ACC112 (cell line): ENCODE measurements around the gene ACY1.
A peak's percentile ranks its signal among the peaks of the same experiment; 100 is the strongest.

Source experiments
- H2AFZ ChIP-seq: fragments of 200-600 bp; sonication (generic); one replicate; pipeline ENCODE4 v1.6.0; 2017; ENCODE audit warnings: antibody characterized with exemption, low read length; ENCODE audit not compliant: unreplicated experiment
- H3K27ac ChIP-seq: fragments of 200-600 bp; sonication (generic); 2 replicates; pipeline ENCODE4 v1.5.1; 2014; ENCODE audit warnings: low read depth, mild to moderate bottlenecking, antibody characterized with exemption, low read length, moderate library complexity
- H3K27me3 ChIP-seq: fragments of 200-600 bp; sonication (generic); 2 replicates; pipeline ENCODE4 v1.6.1; 2014; ENCODE audit warnings: mild to moderate bottlenecking, antibody characterized with exemption, low read length, moderate library complexity, mixed read lengths; ENCODE audit not compliant: insufficient read depth
- H3K36me3 ChIP-seq: fragments of 200-600 bp; sonication (generic); 2 replicates; pipeline ENCODE4 v1.6.1; 2016; ENCODE audit warnings: mild to moderate bottlenecking, antibody characterized with exemption, low read length, moderate library complexity, mixed read lengths; ENCODE audit not compliant: insufficient read depth
- H3K4me1 ChIP-seq: fragments of 200-600 bp; sonication (generic); one replicate; pipeline ENCODE4 v1.6.1; 2016; ENCODE audit warnings: low read length, mixed read lengths; ENCODE audit not compliant: insufficient read depth, unreplicated experiment, control insufficient read depth
- H3K4me3 ChIP-seq: fragments of 200-600 bp; sonication (generic); 2 replicates; pipeline ENCODE4 v1.5.1; 2014; ENCODE audit warnings: mild to moderate bottlenecking, low read depth, low read length
- H3K79me2 ChIP-seq: fragments of 200-600 bp; sonication (generic); one replicate; pipeline ENCODE4 v1.6.0; 2016; ENCODE audit warnings: low read length; ENCODE audit not compliant: control insufficient read depth, unreplicated experiment, insufficient read depth

The ACY1 gene

GRCh38 chr3:51966922-51967383 lies 16.4 kb upstream of the ACY1 start:
- Histone ChIP-seq H3K4me3 (peak overlapping the region; percentile 82), H3K36me3 (no peaks in the 10 kb centered on the region), H3K27ac (no peak overlapping the region), H3K27me3 (no peaks in the 10 kb centered on the region), H2AFZ (no peak overlapping the region), H3K4me1 (peaks cover 15% of the 10 kb centered on the region), H3K79me2 (peaks cover 23% of the 10 kb centered on the region)

DNA sequence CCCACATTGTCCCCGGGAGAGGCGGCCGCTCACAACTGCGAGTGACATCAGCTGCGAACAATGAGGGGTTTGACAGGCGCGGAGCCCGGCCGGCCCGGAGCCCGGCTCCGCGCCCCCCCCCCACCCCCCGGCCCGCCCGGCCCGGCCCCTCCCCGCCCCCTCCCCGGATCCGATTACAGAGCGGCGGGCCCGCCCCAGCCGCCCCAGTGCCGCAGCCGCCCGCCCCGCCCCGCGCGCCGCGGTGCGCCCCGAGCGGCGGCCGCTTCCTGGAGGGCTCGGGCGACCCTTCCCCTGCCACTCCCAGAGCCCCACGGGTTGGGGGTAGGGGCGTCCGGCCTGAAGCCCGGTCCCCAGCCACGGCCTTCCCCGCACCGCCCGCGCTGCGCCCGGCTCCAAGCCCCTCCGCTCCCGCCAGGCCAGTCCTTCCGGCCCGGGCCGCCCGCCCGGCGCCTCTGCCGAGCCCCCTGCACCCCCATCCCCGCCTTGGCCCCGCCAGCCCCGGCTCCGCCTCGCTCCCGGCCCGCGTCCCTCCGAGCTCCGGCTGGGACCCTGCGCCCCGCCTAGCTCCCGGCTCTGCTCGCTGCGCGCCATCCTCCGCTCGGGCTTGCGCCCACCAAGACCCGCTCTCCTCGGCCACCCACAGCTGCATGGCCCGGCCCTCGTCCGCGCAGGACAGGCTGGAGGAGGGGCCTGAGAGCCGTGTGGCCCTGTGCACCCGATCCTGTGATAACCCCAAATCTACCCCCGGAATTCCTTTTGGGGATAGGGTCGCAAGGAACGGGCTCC lies 15.8 kb upstream of the ACY1 start, which contains the start of gene PCBP4:
PCBP4 (minus strand) TSS at position 71 of the 786 bp plus-strand sequence. CDS start 6,214 bp downstream, outside the sequence.
- peaks cover 15% of the 10 kb centered on the region for H3K4me1 ChIP-seq
- peak within 1 kb of the TSS; percentile 22 for H2AFZ ChIP-seq
- peak within 1 kb of the TSS; percentile 33; the same call in 1 of the 2 replicates for H3K27ac ChIP-seq
- peak within 1 kb of the TSS; percentile 86 for H3K4me3 ChIP-seq
- H3K79me2 ChIP-seq, result peaks cover 23% of the 10 kb centered on the region
- H3K36me3 ChIP-seq, result no peaks in the 10 kb centered on the region
- H3K27me3 ChIP-seq, result no peaks in the 10 kb centered on the region

DNA sequence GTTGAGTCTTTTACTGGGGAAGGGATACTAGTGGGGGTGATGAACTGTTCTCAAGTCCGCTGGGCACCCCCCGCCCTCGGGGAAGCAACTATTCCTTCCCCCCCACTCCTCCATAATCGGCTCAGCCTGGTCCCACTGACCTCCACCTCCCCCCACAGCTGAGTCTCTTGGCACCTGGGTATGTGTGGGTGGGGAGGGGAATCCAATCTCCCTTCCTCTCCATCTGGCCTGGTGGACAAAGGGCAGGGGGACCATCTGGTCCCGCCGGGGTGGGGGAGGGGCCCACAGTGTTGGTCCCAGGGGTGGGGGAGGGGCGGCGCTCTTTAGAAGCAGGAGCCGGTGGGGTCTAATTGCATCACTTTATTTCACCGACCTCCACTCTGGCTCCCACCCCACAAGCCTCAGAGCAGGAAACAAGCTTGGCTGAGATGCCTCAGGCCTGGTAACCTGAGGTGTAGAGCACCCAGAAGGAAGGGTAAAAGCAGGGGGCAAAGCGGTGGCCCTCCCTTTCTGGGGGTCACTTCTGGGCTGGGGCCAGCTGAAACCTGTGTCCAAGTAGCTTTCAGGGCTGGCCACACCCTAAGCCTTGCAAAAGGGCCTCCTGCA lies 15.1 kb upstream of the ACY1 start:
- no peaks in the 10 kb centered on the region for H3K36me3 ChIP-seq
- peak overlapping the region; percentile 22 for H2AFZ ChIP-seq
- H3K79me2 ChIP-seq, result peaks cover 24% of the 10 kb centered on the region
- H3K27ac ChIP-seq, result peak overlapping the region; percentile 33; the same call in 1 of the 2 replicates
- H3K4me3 ChIP-seq, result peak overlapping the region; percentile 86
- peaks cover 15% of the 10 kb centered on the region for H3K4me1 ChIP-seq
- H3K27me3 ChIP-seq, result no peaks in the 10 kb centered on the region

DNA sequence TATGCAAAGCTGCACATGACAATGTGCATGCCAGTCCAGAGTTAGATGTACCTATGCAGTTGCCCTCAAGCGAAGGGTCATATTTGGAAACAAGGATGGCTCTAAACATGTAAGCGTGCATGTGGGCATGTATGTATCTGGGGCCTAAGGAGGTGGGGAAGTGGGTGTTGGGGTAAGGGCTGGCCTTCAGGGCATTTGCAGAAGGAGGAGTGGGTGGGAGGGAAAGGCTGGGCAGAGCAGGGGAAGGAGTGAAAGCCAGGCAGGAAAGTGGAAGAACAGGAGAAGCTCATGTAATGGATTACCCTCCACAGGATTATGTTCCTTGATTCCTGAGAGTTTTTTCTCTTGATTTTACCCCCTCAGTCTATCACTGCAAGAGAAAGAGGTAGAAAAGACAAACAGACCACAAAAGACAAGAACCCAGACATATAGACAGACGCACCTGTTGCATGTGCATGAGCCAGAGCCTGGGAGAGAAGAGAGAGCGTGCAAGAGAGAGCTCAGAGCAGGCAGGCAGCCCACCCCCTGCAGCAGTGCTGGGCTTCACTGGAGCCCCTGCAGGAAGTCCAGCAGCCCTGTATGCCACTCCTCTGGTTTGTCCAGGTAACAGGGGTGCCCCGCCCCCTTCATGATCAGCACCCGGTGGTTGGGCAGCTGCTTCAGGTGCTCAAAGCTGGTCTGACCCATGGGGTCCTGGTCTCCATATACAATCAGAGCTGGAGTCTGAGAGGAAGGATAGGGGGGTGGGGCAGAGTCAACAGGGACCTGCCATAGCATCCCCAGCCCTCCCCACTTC lies 14.3 kb upstream of the ACY1 start:
- Histone ChIP-seq H3K79me2 (peaks cover 28% of the 10 kb centered on the region), H3K36me3 (no peaks in the 10 kb centered on the region), H3K27me3 (no peaks in the 10 kb centered on the region), H2AFZ (no peak overlapping the region), H3K27ac (no peak overlapping the region), H3K4me1 (peaks cover 16% of the 10 kb centered on the region), H3K4me3 (peak overlapping the region; percentile 86; the same call in 1 of the 2 replicates)

DNA sequence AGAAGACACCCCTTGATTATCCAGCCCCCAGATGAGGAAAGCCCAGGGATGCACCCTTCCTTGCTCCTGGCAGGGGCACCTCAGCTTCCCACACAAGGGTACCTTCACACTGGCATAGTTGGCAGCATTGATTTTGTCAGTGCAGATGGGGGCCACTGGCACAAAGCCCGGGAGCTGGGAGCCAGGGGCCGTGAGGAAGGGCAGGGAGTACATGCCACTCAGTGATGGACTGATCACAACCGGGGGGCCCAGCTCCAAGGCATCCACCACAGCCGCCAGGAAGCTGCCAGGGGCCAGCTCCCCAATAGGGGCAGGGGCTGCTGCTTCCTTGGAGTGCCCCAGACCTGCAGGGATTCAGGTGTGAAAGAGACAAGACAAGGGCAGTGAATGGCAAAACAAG lies 13.5 kb upstream of the ACY1 start:
- peaks cover 23% of the 10 kb centered on the region for H3K4me1 ChIP-seq
- H2AFZ ChIP-seq, result no peak overlapping the region
- H3K27me3 ChIP-seq, result no peaks in the 10 kb centered on the region
- no peaks in the 10 kb centered on the region for H3K36me3 ChIP-seq
- no peak overlapping the region for H3K4me3 ChIP-seq
- peaks cover 24% of the 10 kb centered on the region for H3K79me2 ChIP-seq
- no peak overlapping the region for H3K27ac ChIP-seq

- no peak overlapping the region for H3K4me3 ChIP-seq
- H2AFZ ChIP-seq, result no peak overlapping the region
- no peaks in the 10 kb centered on the region for H3K27me3 ChIP-seq
- H3K36me3 ChIP-seq, result no peaks in the 10 kb centered on the region
- H3K4me1 ChIP-seq, result peaks cover 27% of the 10 kb centered on the region
- no peak overlapping the region for H3K27ac ChIP-seq
- peaks cover 19% of the 10 kb centered on the region for H3K79me2 ChIP-seq
Measured at GRCh38 chr3:51970606-51971300, 12.6 kb upstream of the ACY1 start.

DNA sequence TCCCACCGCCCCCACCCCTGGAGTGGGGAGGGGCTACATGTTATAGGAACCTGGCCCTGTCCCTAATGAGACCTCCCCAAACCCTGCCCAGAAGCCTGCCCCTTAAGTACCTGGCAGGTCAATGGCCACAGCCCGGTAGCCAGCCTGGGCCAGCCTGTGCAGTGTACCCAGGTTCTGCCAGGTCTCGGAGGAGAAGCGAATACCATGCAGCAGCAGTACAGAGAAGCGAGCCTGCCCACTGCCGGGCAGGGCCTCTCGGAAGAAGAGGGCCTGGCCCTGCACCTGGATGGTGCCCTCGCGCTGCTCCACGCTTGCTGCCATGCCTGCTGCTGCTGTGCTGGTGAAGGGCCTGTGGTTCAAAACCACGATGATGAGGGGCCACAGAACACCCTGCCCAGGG lies 12.0 kb upstream of the ACY1 start:
- no peak overlapping the region for H3K4me3 ChIP-seq

GRCh38 chr3:51974277-51974962 lies 8.9 kb upstream of the ACY1 start:
- no peaks in the 10 kb centered on the region for H3K27me3 ChIP-seq
- no peak overlapping the region; the same call in 1 of the 2 replicates for H3K27ac ChIP-seq
- peak overlapping the region; percentile 93 for H3K4me3 ChIP-seq
- H3K79me2 ChIP-seq, result peaks cover 6% of the 10 kb centered on the region
- H3K4me1 ChIP-seq, result peaks cover 18% of the 10 kb centered on the region
- peak overlapping the region; percentile 68 for H2AFZ ChIP-seq
- H3K36me3 ChIP-seq, result no peaks in the 10 kb centered on the region

More for the DNA sequence above, 12.0 kb upstream of the ACY1 start:
- Histone ChIP-seq H2AFZ (no peak overlapping the region), H3K36me3 (no peaks in the 10 kb centered on the region), H3K4me1 (peaks cover 25% of the 10 kb centered on the region), H3K27ac (no peak overlapping the region), H3K27me3 (no peaks in the 10 kb centered on the region), H3K79me2 (peaks cover 13% of the 10 kb centered on the region)

DNA sequence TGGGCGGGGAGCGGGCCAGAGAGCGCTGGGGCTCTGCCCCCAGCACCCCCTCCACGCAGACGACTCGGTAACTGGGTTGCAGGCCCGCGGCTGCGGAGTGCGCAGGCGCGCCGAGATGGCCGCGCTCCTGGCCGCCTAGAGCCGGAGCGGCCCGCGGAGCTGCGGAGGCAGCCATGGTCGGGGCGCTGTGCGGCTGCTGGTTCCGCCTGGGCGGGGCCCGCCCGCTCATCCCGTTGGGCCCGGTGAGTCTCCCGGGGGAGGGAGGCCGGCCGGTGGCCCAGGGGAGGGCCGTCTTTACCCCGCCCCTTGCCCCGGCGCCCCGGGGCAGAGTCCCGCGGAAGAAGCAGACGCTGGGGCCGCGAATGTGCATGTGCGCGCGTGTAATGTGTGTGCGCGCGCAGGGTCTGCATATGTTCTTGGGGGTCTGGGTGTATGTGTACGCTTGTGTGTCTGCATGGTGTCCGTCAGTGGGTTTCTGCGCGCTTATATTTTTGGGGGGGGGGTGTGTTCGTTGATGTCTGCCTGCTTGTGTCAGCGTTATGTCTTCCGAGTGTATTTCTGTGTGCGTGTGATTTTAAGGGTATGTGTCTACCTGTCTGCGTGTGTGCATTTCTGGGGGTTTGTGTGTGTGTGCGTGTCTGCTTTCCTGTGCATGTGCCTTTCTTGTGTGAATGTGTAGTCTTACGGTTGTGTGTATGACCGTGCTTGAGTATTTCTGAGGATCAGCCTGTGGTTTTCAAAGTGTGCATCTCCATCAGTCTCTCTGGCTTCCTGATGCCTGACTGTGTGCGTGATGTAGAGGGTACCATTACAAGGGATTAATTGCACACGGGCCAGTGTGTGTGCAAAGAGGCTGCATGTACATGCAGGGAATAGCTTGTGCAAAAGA lies 8.1 kb upstream of the ACY1 start, which contains the start of gene ABHD14A:
ABHD14A (plus strand) TSS at position 102 of the 889 bp plus-strand sequence; CDS start at position 174, 72 bp downstream.
- peak within 1 kb of the TSS; percentile 68 for H2AFZ ChIP-seq
- H3K27me3 ChIP-seq, result no peaks in the 10 kb centered on the region
- H3K36me3 ChIP-seq, result no peaks in the 10 kb centered on the region
- no peak within 1 kb of the TSS; the same call in 1 of the 2 replicates for H3K27ac ChIP-seq
- peak within 1 kb of the TSS; percentile 93 for H3K4me3 ChIP-seq
- peaks cover 6% of the 10 kb centered on the region for H3K79me2 ChIP-seq
- H3K4me1 ChIP-seq, result peaks cover 18% of the 10 kb centered on the region
